Small intestine (tissue), 7 donors: ENCODE results near the gene BANF1. TPM values are rescaled to one million over a fixed set of nuclear protein-coding genes. Genes with fewer than 3 reads are reported as not detected.
A peak's percentile ranks its signal among the peaks of the same experiment; 100 is the strongest.

Experiments
- DNase-seq, 2 donors: peaks; one replicate each; pipeline versions ENCODE4 v3.0.0 to v3.0.0-alpha.2; 2013
- FAIRE-seq: peaks from 2 replicates; lab custom pipeline; 2012; peaks lifted over from hg19 to GRCh38; lab: Jason Lieb, UNC
- H3K27ac ChIP-seq, 3 donors: one replicate each; pipeline ENCODE4 v1.5.1; 2013; ENCODE audit warnings: low read length in 2 of 3, mild to moderate bottlenecking in 2 of 3, control low read depth in 1 of 3, inconsistent platforms in 1 of 3, low read depth in 1 of 3, moderate library complexity in 1 of 3
- H3K27me3 ChIP-seq, 3 donors: one replicate each; pipeline ENCODE4 v1.6.1; 2013; ENCODE audit warnings: low read length in 3 of 3, inconsistent platforms in 1 of 3; ENCODE audit not compliant: control insufficient read depth in 3 of 3, insufficient read depth in 3 of 3
- H3K36me3 ChIP-seq, 3 donors: one replicate each; pipeline ENCODE4 v1.6.1; 2013; ENCODE audit warnings: low read length in 3 of 3, inconsistent platforms in 1 of 3, low read depth in 1 of 3, mild to moderate bottlenecking in 1 of 3, moderate library complexity in 1 of 3; ENCODE audit not compliant: control insufficient read depth in 3 of 3, insufficient read depth in 2 of 3
- H3K4me1 ChIP-seq, 3 donors: one replicate each; pipeline ENCODE4 v1.6.1; 2013; ENCODE audit warnings: low read length in 2 of 3, inconsistent platforms in 1 of 3, low read depth in 1 of 3, mild to moderate bottlenecking in 1 of 3, moderate library complexity in 1 of 3; ENCODE audit not compliant: control insufficient read depth in 3 of 3, insufficient read depth in 2 of 3
- H3K4me3 ChIP-seq, 3 donors: one replicate each; pipeline ENCODE4 v1.5.1; 2013; ENCODE audit warnings: low read length in 3 of 3, control low read depth in 1 of 3, inconsistent platforms in 1 of 3, low read depth in 1 of 3, mild to moderate bottlenecking in 1 of 3, moderate library complexity in 1 of 3
- H3K9me3 ChIP-seq, 2 donors: one replicate each; pipeline ENCODE4 v1.6.1; 2013; ENCODE audit warnings: low read depth in 1 of 2, low read length in 1 of 2; ENCODE audit not compliant: control insufficient read depth in 2 of 2, insufficient read depth in 1 of 2
- WGBS, 3 donors: extraction: QIAGEN DNeasy Blood & Tissue Kit; methylation state at CpG; one replicate each; pipeline ENCODE4 v1.1.7; 2013; 5-methylcytosine and 5-hydroxymethylcytosine counted together
- polyA plus RNA-seq, 4 donors: library from polyadenylated mRNA; stranded (reverse) in 3 of 4; unstranded in 1 of 4; fragments of 200-250 nt in 3 of 4; fragments of 120-200 nt in 1 of 4; gene quantifications; one replicate each; pipeline versions ENCODE4 v1.2.1 to v1.2.3, GENCODE V29; 2013
- donor health status: healthy with polysubstance abuse.
- donor health status: control.
- donor health status: control.
- donor health status: Bipolar disorder and iron deficiency.
- donor health status: healthy.

Gene BANF1
- polyA plus RNA-seq, 4 donors = 80.0 to 193 (median 100) TPM

DNA sequence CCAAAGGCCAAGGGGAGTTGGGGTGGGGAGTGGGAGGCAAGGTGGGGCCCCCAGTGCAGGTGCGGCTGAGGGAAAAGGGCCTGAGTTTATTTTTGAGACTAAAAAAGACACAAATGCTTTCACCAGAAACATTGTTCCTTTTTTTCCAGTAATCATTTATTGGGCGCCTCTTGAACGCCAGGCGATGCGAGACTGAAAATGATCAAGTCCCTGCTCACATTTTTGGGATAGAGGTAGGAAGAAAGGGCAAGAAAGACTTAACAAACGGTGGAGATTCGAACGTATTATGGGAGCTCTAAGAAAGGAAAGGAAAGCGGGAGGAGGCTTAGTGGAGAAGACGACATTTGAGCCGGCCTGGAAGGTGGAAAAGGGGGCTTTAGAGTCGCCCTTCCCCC is 49.1 kb downstream of the BANF1 start:
- Histone ChIP-seq H3K36me3 (peaks cover 3 to 24% (median 6%) of the 10 kb centered on the region in 3 donors), H3K4me3 (peak overlapping the region; percentile 37 to 98 (median 57)), H3K9me3 (no peaks in the 10 kb centered on the region), H3K27me3 (peaks cover 0 to 24% (median 2%) of the 10 kb centered on the region in 3 donors), H3K4me1 (peaks cover 2 to 21% (median 4%) of the 10 kb centered on the region in 3 donors), H3K27ac (peak overlapping the region; percentile 90 to 91 (median 90))
- WGBS, 3 donors = 18 to 27% (median 25%) methylated on average over 12 of the region's 12 CpGs
- no peak for FAIRE-seq
- no peak for DNase-seq

- WGBS, 3 donors = 0 to 1% (median 0%) methylated on average over 72 to 84 of the region's 84 CpGs
Observed at GRCh38 chr11:66051766-66052663, 49.7 kb downstream of the BANF1 start, which contains the start of gene SF3B2. Gene SF3B2 (plus strand): TSS chr11:66052364. CDS start chr11:66052385, 21 bp downstream.

DNA sequence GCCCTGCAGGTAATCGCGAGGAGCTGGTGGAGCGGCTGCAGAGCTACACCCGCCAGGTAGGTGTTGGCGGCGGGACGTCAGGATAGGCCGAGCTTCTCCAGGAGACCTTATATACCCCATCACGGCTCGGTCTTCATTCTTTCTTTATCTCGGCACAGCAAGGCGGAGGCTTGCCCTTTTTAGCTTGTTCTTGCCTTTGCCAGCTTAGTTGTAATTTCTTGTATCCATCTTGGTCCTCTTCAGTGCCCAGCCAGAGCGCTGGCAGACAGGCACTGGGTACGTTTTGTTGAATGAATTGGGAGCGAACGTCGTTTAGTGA is 50.3 kb downstream of the BANF1 start:
- Histone ChIP-seq H3K9me3 (no peaks in the 10 kb centered on the region), H3K27ac (peak overlapping the region; percentile 80 to 90 (median 85)), H3K4me1 (peaks cover 2 to 17% (median 4%) of the 10 kb centered on the region in 3 donors), H3K4me3 (peak overlapping the region; percentile 80 to 98 (median 94)), H3K27me3 (peaks cover 0 to 19% (median 2%) of the 10 kb centered on the region in 3 donors), H3K36me3 (peaks cover 6 to 36% (median 13%) of the 10 kb centered on the region in 3 donors)
- DNase-seq (no peak), FAIRE-seq (no peak)
- WGBS, 3 donors = 0 to 1% (median 1%) methylated on average over 17 of the region's 17 CpGs

More at GRCh38 chr11:66051766-66052663, 49.7 kb downstream of the BANF1 start, which contains the start of gene SF3B2:
- Histone ChIP-seq H3K36me3 (peaks cover 6 to 30% (median 8%) of the 10 kb centered on the region in 3 donors), H3K27me3 (peaks cover 0 to 24% (median 2%) of the 10 kb centered on the region in 3 donors), H3K4me1 (peaks cover 2 to 17% (median 4%) of the 10 kb centered on the region in 3 donors), H3K9me3 (no peaks in the 10 kb centered on the region), H3K4me3 (peak within 1 kb of the TSS; percentile 80 to 98 (median 94)), H3K27ac (peak within 1 kb of the TSS; percentile 90 to 91 (median 90))
- DNase-seq (peak; percentile 99), FAIRE-seq (no peak)

Other genes starting within 250 kb of the BANF1 start
- 10 to 100 TPM in 1 of 4 donors, 1 to 10 TPM in 3; 6.9 to 17.3 (median 9.1) TPM for gene AP5B1, start 221.5 kb upstream of the BANF1 start, polyA plus RNA-seq
- 10 to 100 TPM; 11.9 to 41.3 (median 20.1) TPM for gene OVOL1, start 215.4 kb upstream of the BANF1 start, polyA plus RNA-seq
- 1 to 10 TPM in 3 of 4 donors, under 1 TPM in 1; 0.54 to 4.0 (median 1.8) TPM for gene SNX32, start 168.5 kb upstream of the BANF1 start, polyA plus RNA-seq
- gene CFL1, start 144.3 kb upstream of the BANF1 start, polyA plus RNA-seq = 1,000 to 10,000 TPM in 3 of 4 donors, 100 to 1,000 TPM in 1; 854 to 2,084 (median 1,613) TPM
- 100 to 1,000 TPM in 1 of 4 donors, 10 to 100 TPM in 3; 45.3 to 118 (median 73.8) TPM for gene MUS81, start 142.1 kb upstream of the BANF1 start, polyA plus RNA-seq
- 10 to 100 TPM in 2 of 4 donors, 1 to 10 TPM in 2; 4.7 to 18.0 (median 12.1) TPM for gene EFEMP2, start 129.7 kb upstream of the BANF1 start, polyA plus RNA-seq
- gene CTSW, start 122.7 kb upstream of the BANF1 start, polyA plus RNA-seq = 1 to 10 TPM in 2 of 4 donors, under 1 TPM in 2; 0.43 to 3.5 (median 1.1) TPM
- gene FIBP, start 114.0 kb upstream of the BANF1 start, polyA plus RNA-seq = 100 to 1,000 TPM in 2 of 4 donors, 10 to 100 TPM in 2; 57.6 to 131 (median 86.9) TPM
- gene CCDC85B, start 111.8 kb upstream of the BANF1 start, polyA plus RNA-seq = 10 to 100 TPM in 2 of 4 donors, 1 to 10 TPM in 2; 6.5 to 32.5 (median 13.3) TPM
- gene FOSL1, start 102.1 kb upstream of the BANF1 start, polyA plus RNA-seq = 1 to 10 TPM in 3 of 4 donors, under 1 TPM in 1; 0.04 to 5.2 (median 1.9) TPM
- gene C11orf68, start 83.4 kb upstream of the BANF1 start, polyA plus RNA-seq = 10 to 100 TPM; 23.9 to 32.7 (median 26.9) TPM
- 10 to 100 TPM; 53.2 to 87.3 (median 70.7) TPM for gene DRAP1, start 83.1 kb upstream of the BANF1 start, polyA plus RNA-seq
- gene TSGA10IP, start 57.0 kb upstream of the BANF1 start, polyA plus RNA-seq = under 1 TPM in 1 of 4 donors, not detected in 3; 0.07 TPM
- 10 to 100 TPM; 39.3 to 95.9 (median 52.9) TPM for gene SART1, start 40.8 kb upstream of the BANF1 start, polyA plus RNA-seq
- 10 to 100 TPM; 14.8 to 34.9 (median 19.8) TPM for gene EIF1AD, start 346 bp upstream of the BANF1 start, polyA plus RNA-seq
- gene CST6, start 9.5 kb downstream of the BANF1 start, polyA plus RNA-seq = not detected
- gene CATSPER1, start 24.0 kb downstream of the BANF1 start, polyA plus RNA-seq = under 1 TPM in 1 of 4 donors, not detected in 3; 0.04 TPM
- under 1 TPM in 1 of 4 donors, not detected in 3; 0.12 TPM for gene GAL3ST3, start 46.7 kb downstream of the BANF1 start, polyA plus RNA-seq
- 100 to 1,000 TPM; 106 to 141 (median 122) TPM for gene SF3B2, start 49.9 kb downstream of the BANF1 start, polyA plus RNA-seq
- 10 to 100 TPM in 2 of 4 donors, 1 to 10 TPM in 2; 4.0 to 22.9 (median 10.0) TPM for gene PACS1, start 67.8 kb downstream of the BANF1 start, polyA plus RNA-seq